ENCODE results near the gene LIMCH1.
A peak's percentile ranks its signal among the peaks of the same experiment; 100 is the strongest.
"Not testable (repeated sequence)": the region's sequence is repeated elsewhere in the genome, so short reads cannot be mapped to it uniquely, and the experiment has no call there.

The LIMCH1 gene

GRCh38 chr4:41644915-41645295 lies 106.9 kb downstream of the LIMCH1 start:
- TF ChIP-seq CTCF (IDR thresholded peaks at IDR 0.05; ENCODE audit: control extremely low read depth, extremely low read depth, low read depth, missing control alignments) = no peak
- DNase-seq (ENCODE audit: extremely low spot score) = no peak
- ChIA-PET CTCF (interaction anchor here (1.7 to 3.0 kb wide), 3 partner anchors 10 to 365 kb away, joined by 5 to 13 read pairs (median 8); no protein-coding TSS in a partner anchor), POLR2A (no interaction called here)

GRCh38 chr4:41645728-41646390 lies 107.9 kb downstream of the LIMCH1 start:
- CTCF ChIA-PET = interaction anchor here (3.0 kb wide), 1 partner anchor 17 kb away, joined by 13 read pairs; no protein-coding TSS in a partner anchor
- no peak for DNase-seq (ENCODE audit: extremely low spot score)
- POLR2A ChIA-PET = no interaction called here
- TF ChIP-seq CTCF (IDR thresholded peaks at IDR 0.05; ENCODE audit: control extremely low read depth, extremely low read depth, low read depth, missing control alignments) = no peak

- ChIA-PET POLR2A (no interaction called here), CTCF (interaction anchor here (1.3 to 2.0 kb wide), 3 partner anchors 8 to 366 kb away, joined by 3 to 10 read pairs (median 3); no protein-coding TSS in a partner anchor)
- no peak for TF ChIP-seq CTCF (IDR thresholded peaks at IDR 0.05; ENCODE audit: control extremely low read depth, extremely low read depth, low read depth, missing control alignments)
- DNase-seq (ENCODE audit: extremely low spot score) = no peak
Observed at GRCh38 chr4:41646862-41647261, 108.9 kb downstream of the LIMCH1 start.

- no peak for TF ChIP-seq CTCF (IDR thresholded peaks at IDR 0.05; ENCODE audit: control extremely low read depth, extremely low read depth, low read depth, missing control alignments)
- DNase-seq (ENCODE audit: extremely low spot score) = peak; percentile 13
- ChIA-PET POLR2A (no interaction called here), CTCF (interaction anchor here (1.2 to 2.0 kb wide), 4 partner anchors 9 to 368 kb away, joined by 3 to 10 read pairs (median 4); no protein-coding TSS in a partner anchor)
Observed at GRCh38 chr4:41647383-41647782, 109.4 kb downstream of the LIMCH1 start.

GRCh38 chr4:41651150-41651549 lies 113.2 kb downstream of the LIMCH1 start:
- POLR2A ChIA-PET; DNase-seq (ENCODE audit: extremely low spot score): not testable (repeated sequence)
- CTCF ChIA-PET = interaction anchor here (0.8 kb wide), 1 partner anchor 370 kb away, joined by 3 read pairs; no protein-coding TSS in a partner anchor

- POLR2A ChIA-PET = no interaction called here
- DNase-seq (ENCODE audit: extremely low spot score) = no peak
- TF ChIP-seq CTCF (IDR thresholded peaks at IDR 0.05; ENCODE audit: control extremely low read depth, extremely low read depth, low read depth, missing control alignments) = no peak
- CTCF ChIA-PET = interaction anchor here (1.0 kb wide), 1 partner anchor 9 kb away, joined by 3 read pairs; no protein-coding TSS in a partner anchor
Observed at GRCh38 chr4:41652971-41653370, 115.0 kb downstream of the LIMCH1 start.

- no peak for DNase-seq (ENCODE audit: extremely low spot score)
- no peak for TF ChIP-seq CTCF (IDR thresholded peaks at IDR 0.05; ENCODE audit: control extremely low read depth, extremely low read depth, low read depth, missing control alignments)
- ChIA-PET CTCF (interaction anchor here (1.0 kb wide), 1 partner anchor 8 kb away, joined by 3 read pairs; no protein-coding TSS in a partner anchor), POLR2A (no interaction called here)
Observed at GRCh38 chr4:41653523-41653922, 115.6 kb downstream of the LIMCH1 start.
